Myometrial cell (primary cell): ENCODE measurements around the gene SPINK4. TPM values are rescaled to one million over a fixed set of nuclear protein-coding genes. Genes with fewer than 3 reads are reported as not detected.

Experiments
- total RNA-seq: library from RNA; depleted of rRNA; stranded (reverse); fragments of >200 nt; gene quantifications from 2 replicates; pipeline ENCODE4 v1.2.3, GENCODE V29; 2015

Gene SPINK4, protein sequence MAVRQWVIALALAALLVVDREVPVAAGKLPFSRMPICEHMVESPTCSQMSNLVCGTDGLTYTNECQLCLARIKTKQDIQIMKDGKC
- not detected in 2 replicates for total RNA-seq

DNA sequence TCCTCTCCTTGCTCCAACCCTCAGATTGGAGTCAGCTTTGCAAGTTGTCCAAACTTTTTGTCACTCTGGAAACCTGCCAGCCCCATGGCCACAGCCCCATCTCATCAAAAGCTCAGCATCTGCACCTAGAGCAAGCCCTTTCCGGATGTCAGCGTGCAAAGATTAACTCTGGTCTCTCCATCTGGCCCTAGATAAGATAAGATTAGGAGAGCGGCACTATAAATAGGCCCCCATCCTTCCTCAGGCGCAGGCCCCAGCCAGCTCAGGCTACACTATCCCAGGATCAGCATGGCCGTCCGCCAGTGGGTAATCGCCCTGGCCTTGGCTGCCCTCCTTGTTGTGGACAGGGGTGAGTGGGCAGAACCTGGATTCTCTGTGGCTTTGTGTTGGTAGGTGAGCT, at the start of gene SPINK4:
Gene SPINK4, plus strand, starts transcription at position 247 of the 400 bp plus-strand sequence. Its CDS starts 42 bp downstream, at position 289.

DNA sequence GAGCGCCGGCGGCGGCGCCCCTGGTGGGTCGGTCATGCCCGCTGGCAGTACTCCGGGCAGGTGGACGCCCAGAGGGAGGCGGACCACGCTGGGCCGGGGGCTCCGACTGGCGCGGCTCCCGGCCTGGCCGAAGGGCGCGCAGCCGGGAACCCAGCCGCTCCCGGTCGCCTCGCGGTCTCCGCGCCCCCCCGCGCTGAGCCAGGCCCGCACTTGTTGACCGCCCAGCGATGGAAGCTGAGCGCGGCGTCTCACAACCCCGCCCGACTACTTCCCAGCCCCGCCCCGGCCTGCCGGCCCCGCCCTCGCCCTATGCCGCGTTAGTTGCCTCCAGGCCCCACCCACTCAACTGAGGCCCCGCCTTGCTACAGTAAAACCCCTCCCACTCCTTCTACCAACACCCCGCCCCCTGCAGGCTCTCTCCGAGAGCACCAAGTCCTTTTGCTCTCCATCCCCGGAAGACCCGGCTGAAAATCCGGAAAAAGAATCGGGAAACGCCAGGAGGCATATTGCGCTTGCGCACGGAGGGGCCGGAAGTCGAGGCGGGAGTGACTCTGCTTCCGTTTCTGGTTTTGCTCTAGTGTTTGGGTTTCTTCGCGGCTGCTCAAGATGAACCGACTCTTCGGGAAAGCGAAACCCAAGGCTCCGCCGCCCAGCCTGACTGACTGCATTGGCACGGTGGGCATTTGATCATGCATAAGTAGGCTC, 24.7 kb downstream of the SPINK4 start, which contains the start of the genes BAG1 and CHMP5:
Gene BAG1, minus strand, starts transcription at position 236 of the 705 bp plus-strand sequence.
Gene CHMP5, plus strand, starts transcription at position 577 of the 705 bp plus-strand sequence. Its CDS starts 30 bp downstream, at position 607.

DNA sequence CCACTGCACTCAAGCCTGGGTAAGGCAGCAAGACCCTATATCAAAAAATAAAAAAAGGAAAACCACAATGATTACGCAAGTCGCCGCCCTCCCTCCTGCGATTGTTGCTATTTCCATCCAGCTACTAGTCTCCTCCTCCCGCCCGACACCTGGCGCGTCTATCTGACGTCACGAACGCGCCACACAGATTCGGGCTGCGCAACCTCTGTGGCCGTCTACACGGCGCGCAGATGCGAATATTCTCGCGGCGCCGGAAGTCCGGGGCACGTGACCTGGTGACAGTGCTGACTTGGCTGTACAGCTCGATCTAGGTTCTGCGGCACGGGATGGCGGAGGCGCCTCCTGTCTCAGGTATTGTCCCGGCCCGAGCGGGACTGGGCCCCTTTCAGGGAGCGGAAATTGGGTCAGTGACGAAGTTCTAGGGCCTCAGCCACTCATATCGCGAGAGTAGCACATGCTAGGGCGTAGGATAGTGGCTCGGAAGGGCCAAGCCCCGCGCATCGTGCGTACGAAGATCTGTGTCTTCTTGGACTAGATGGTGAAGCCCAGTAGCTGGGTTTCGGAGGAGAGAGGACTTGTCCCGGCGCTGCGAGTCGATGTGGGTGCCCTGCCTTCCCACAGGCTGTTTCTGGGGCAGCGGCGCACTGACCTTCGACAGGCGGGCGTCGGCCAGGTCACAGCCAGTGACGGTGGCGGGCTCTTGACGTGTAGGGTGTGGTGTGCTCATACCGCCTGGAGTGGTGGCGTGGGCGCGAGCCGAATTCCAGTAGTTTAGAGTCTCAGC, 50.5 kb downstream of the SPINK4 start, which contains the start of gene NFX1:
Gene NFX1, plus strand, starts transcription at position 270 of the 784 bp plus-strand sequence. Its CDS starts 57 bp downstream, at position 327.

Other genes with a start within 250 kb of the SPINK4 start
- 32.8 and 45.8 TPM in 2 replicates for gene APTX, start 238.5 kb upstream of the SPINK4 start, total RNA-seq
- gene DNAJA1, start 214.9 kb upstream of the SPINK4 start, total RNA-seq, result 82.7 and 92.0 TPM in 2 replicates
- 16.4 and 20.9 TPM in 2 replicates for gene SMU1, start 163.5 kb upstream of the SPINK4 start, total RNA-seq
- gene B4GALT1, start 72.8 kb upstream of the SPINK4 start, total RNA-seq, result 45.8 and 49.4 TPM in 2 replicates
- gene BAG1, start 24.5 kb downstream of the SPINK4 start, total RNA-seq, result 10.4 and 16.8 TPM in 2 replicates
- gene CHMP5, start 24.9 kb downstream of the SPINK4 start, total RNA-seq, result 57.6 and 58.5 TPM in 2 replicates
- gene NFX1, start 50.3 kb downstream of the SPINK4 start, total RNA-seq, result 13.8 and 19.3 TPM in 2 replicates
- not detected in 2 replicates for gene AQP7, start 162.4 kb downstream of the SPINK4 start, total RNA-seq
- 1.2 and 2.3 TPM in 2 replicates for gene AQP3, start 207.4 kb downstream of the SPINK4 start, total RNA-seq
- 36.9 and 40.9 TPM in 2 replicates for gene NOL6, start 233.8 kb downstream of the SPINK4 start, total RNA-seq